Ovary (tissue), 9 donors: ENCODE data around the gene PET117. TPM values are rescaled to one million over a fixed set of nuclear protein-coding genes. Genes with fewer than 3 reads are reported as not detected.

Source experiments
- DNase-seq, 5 donors: peaks; one replicate each; pipeline ENCODE4 v3.0.0-alpha.2; 2019 to 2020
- H3K27ac ChIP-seq, 2 donors: fragments of 200-600 bp; one replicate each; pipeline versions ENCODE4 v1.5.1 to v1.8.0; 2019 to 2022
- H3K27me3 ChIP-seq: fragments of 200-600 bp; one replicate; pipeline ENCODE4 v1.8.0; 2022
- H3K36me3 ChIP-seq: fragments of 200-600 bp; sonication (generic); one replicate; pipeline ENCODE4 v1.5.1; 2019
- H3K4me1 ChIP-seq: one replicate; pipeline ENCODE4 v1.8.1; 2013; ENCODE audit warnings: mild to moderate bottlenecking, moderate library complexity; ENCODE audit not compliant: insufficient read depth
- H3K4me3 ChIP-seq: fragments of 200-600 bp; sonication (generic); one replicate; pipeline ENCODE4 v1.5.1; 2017
- H3K9me3 ChIP-seq, 2 donors: fragments of 200-600 bp in 1 of 2; sonication (generic) in 1 of 2; one replicate each; pipeline versions ENCODE4 v1.5.1 to v1.8.1; 2013 to 2019; ENCODE audit warnings: mild to moderate bottlenecking in 1 of 2, moderate library complexity in 1 of 2
- CTCF ChIP-seq, 3 donors: fragments of 450-650 bp in 2 of 3; fragments of 200-600 bp in 1 of 3; IDR thresholded peaks; one replicate each; pipeline versions ENCODE4 v1.5.1 to v1.8.0; 2016 to 2022; ENCODE audit warnings: antibody characterized with exemption in 3 of 3, mild to moderate bottlenecking in 1 of 3
- EP300 ChIP-seq: sonication (generic); formaldehyde crosslinking; IDR thresholded peaks from one replicate; pipeline ENCODE4 v1.6.1; 2017; ENCODE audit warnings: antibody characterized with exemption
- POLR2A ChIP-seq: fragments of 450-650 bp; IDR thresholded peaks from one replicate; pipeline ENCODE4 v1.6.1; 2017; ENCODE audit warnings: antibody characterized with exemption, mild to moderate bottlenecking, moderate library complexity
- WGBS, 3 donors: extraction: QIAGEN DNeasy Blood & Tissue Kit in 1 of 3; methylation state at CpG; one replicate each; pipeline versions ENCODE4 v1.1.5 to v1.1.7; 2013 to 2017; 5-methylcytosine and 5-hydroxymethylcytosine counted together
- intact Hi-C, 4 donors: fragments of 100-400 bp; cut with DNase I; formaldehyde crosslinking; loops; one replicate each; pipeline versions ENCODE4 v1.11.0 to v1.15.1; 2022 to 2023
- polyA plus RNA-seq, 2 donors: library from polyadenylated mRNA; stranded (reverse); fragments of 200-250 nt in 1 of 2; fragments of 350-450 nt in 1 of 2; fragmentation: Illumina TruSeq in 1 of 2; extraction: RNeasy Lipid Tissue Mini Kit (QIAGEN cat#74804) in 1 of 2; gene quantifications; one replicate each; pipeline ENCODE4 v1.2.3, GENCODE V29; 2013 to 2014
- total RNA-seq, 7 donors: library from RNA; depleted of rRNA in 2 of 7; stranded (reverse); fragments of >200 nt in 2 of 7; fragmentation: NEBNext Ultra II Directional in 3 of 7; extraction: Animal tissue kit (Norgen Biotek cat#: 25700) in 3 of 7; gene quantifications; one replicate each; pipeline versions ENCODE4 v1.1.0 to v1.2.4, GENCODE V29; 2016 to 2023
- donor health status: DM: no; HTN: no; CAD: no; lungs with moderate emphysema.
- donor health status: DM: no; HTN: no; CAD: no.
- donor health status: Bipolar disorder and iron deficiency.
- donor health status: DM: yes; HTN: yes; CAD: no.
- donor health status: DM: no; HTN: no; CAD: no.
- donor health status: DM: yes; HTN: yes; CAD: no.

The PET117 gene
- total and polyA plus RNA-seq, 9 donors, result 8.6 to 17.7 (median 14.5) TPM

DNA sequence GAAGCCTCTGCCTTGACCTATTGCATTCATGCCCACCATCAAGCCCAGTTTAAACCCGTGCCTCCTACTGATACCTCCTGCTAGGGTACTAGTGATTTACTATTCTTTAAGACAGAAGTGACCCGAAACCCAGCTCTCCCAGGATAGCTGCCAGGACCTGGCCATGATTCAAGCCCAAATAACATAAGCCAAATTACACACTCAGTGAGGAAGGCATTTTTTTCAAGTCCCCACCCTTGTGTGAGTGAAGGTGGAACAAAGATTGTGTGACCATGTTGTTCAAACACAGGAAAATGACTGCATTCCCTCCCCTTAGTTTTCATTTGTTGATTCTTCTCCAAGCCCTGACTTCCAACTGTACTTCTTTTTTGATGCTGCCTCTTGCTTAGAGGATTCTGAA is 3.7 kb upstream of the PET117 start:
- H3K27me3 ChIP-seq, result no peaks in the 10 kb centered on the region
- peaks cover 2% of the 10 kb centered on the region for H3K4me1 ChIP-seq
- intact Hi-C loops, result no loop called here
- DNase-seq, result no peak
- TF ChIP-seq CTCF (IDR thresholded peaks at IDR 0.05), result no peak
- no peak for TF ChIP-seq EP300
- TF ChIP-seq POLR2A, result no peak
- H3K36me3 ChIP-seq, result no peaks in the 10 kb centered on the region
- no peak overlapping the region for H3K27ac ChIP-seq
- 20 to 24% (median 20%) methylated on average over 2 of the region's 2 CpGs for WGBS, 3 donors
- H3K9me3 ChIP-seq, result no peaks in the 10 kb centered on the region
- H3K4me3 ChIP-seq, result no peak overlapping the region

GRCh38 chr20:18138266-18138582 is 561 bp downstream of the PET117 start:
- Histone ChIP-seq H3K36me3 (no peaks in the 10 kb centered on the region), H3K27me3 (no peaks in the 10 kb centered on the region)
- TF ChIP-seq EP300 (no peak), POLR2A (no peak), CTCF (IDR thresholded peaks at IDR 0.05) (no peak)

GRCh38 chr20:18138639-18139583 is 1.2 kb downstream of the PET117 start:
- WGBS, 3 donors, result 34 to 37% (median 34%) methylated on average over 7 of the region's 7 CpGs
- intact Hi-C loops, result no loop called here
- H3K27ac ChIP-seq, result no peak overlapping the region

More at GRCh38 chr20:18138266-18138582, 561 bp downstream of the PET117 start:
- 0 to 1% (median 0%) methylated on average over 9 to 15 of the region's 15 CpGs for WGBS, 3 donors
- Histone ChIP-seq H3K27ac (peak overlapping the region; percentile 74 to 77), H3K4me1 (peaks cover 13% of the 10 kb centered on the region), H3K9me3 (no peaks in the 10 kb centered on the region), H3K4me3 (peak overlapping the region; percentile 98)
- DNase-seq, result no peak
- intact Hi-C loops, result no loop called here

DNA sequence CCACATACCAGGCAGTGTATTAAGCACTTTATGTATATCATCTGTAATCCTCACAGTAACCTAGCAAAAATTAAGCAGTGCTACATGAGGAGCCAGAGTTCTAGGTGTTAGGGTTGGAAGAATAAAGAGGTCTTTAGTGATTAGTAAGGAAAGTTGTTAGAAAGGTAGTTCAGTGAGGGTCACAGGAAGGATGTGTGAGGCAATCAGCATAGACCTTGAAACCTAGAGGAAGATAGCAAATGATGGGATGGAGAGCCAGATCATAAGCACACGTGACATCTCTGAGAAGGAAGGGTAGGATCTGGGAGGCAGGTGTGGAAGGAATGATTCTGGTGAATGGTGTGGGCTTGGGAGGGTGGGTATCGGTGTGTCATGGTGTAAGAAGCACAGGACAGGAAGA is 2.2 kb downstream of the PET117 start:
- no peak overlapping the region for H3K4me3 ChIP-seq
- H3K27me3 ChIP-seq, result no peaks in the 10 kb centered on the region
- 75 to 77% (median 76%) methylated on average over 2 of the region's 2 CpGs for WGBS, 3 donors
- no peak overlapping the region for H3K27ac ChIP-seq
- H3K4me1 ChIP-seq, result peaks cover 13% of the 10 kb centered on the region
- no peaks in the 10 kb centered on the region for H3K36me3 ChIP-seq
- TF ChIP-seq POLR2A (no peak), CTCF (IDR thresholded peaks at IDR 0.05) (no peak), EP300 (no peak)
- DNase-seq, result no peak
- intact Hi-C loops, result no loop called here
- H3K9me3 ChIP-seq, result no peaks in the 10 kb centered on the region

More at GRCh38 chr20:18138639-18139583, 1.2 kb downstream of the PET117 start:
- H3K4me1 ChIP-seq, result peaks cover 13% of the 10 kb centered on the region
- H3K4me3 ChIP-seq, result peak overlapping the region; percentile 98
- no peak for DNase-seq
- TF ChIP-seq EP300 (no peak), CTCF (IDR thresholded peaks at IDR 0.05) (no peak), POLR2A (no peak)
- no peaks in the 10 kb centered on the region for H3K9me3 ChIP-seq
- H3K27me3 ChIP-seq, result no peaks in the 10 kb centered on the region
- no peaks in the 10 kb centered on the region for H3K36me3 ChIP-seq
